ENCODE measurements around the gene GLCE.

DNA sequence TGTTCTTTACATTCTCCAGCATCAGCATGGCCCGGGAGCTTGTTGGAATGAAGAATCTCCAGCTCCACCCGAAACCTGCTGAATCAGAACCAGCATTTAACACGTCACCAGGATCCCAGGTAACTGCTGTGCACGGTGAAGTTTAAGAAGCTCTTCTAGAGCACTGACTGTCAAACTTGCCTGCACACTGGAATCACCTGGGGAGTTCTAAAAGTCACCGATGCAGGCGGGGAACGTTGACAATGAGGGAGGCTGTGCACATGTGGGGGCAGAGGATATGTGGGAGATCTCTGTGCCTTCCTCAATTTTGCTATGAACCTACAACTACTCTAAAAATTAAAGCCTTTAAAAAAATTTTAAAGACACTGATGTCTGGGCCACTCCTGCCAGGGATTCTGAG lies 119.2 kb downstream of the GLCE start:
- TF ChIP-seq, protein P1, sequence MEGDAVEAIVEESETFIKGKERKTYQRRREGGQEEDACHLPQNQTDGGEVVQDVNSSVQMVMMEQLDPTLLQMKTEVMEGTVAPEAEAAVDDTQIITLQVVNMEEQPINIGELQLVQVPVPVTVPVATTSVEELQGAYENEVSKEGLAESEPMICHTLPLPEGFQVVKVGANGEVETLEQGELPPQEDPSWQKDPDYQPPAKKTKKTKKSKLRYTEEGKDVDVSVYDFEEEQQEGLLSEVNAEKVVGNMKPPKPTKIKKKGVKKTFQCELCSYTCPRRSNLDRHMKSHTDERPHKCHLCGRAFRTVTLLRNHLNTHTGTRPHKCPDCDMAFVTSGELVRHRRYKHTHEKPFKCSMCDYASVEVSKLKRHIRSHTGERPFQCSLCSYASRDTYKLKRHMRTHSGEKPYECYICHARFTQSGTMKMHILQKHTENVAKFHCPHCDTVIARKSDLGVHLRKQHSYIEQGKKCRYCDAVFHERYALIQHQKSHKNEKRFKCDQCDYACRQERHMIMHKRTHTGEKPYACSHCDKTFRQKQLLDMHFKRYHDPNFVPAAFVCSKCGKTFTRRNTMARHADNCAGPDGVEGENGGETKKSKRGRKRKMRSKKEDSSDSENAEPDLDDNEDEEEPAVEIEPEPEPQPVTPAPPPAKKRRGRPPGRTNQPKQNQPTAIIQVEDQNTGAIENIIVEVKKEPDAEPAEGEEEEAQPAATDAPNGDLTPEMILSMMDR (IDR thresholded peaks at IDR 0.05), result no peak
- no peak for TF ChIP-seq POLR2A (IDR thresholded peaks at IDR 0.05)

Data from heart left ventricle (tissue), 13 donors.